ENCODE data around the gene ANKRD16.

DNA sequence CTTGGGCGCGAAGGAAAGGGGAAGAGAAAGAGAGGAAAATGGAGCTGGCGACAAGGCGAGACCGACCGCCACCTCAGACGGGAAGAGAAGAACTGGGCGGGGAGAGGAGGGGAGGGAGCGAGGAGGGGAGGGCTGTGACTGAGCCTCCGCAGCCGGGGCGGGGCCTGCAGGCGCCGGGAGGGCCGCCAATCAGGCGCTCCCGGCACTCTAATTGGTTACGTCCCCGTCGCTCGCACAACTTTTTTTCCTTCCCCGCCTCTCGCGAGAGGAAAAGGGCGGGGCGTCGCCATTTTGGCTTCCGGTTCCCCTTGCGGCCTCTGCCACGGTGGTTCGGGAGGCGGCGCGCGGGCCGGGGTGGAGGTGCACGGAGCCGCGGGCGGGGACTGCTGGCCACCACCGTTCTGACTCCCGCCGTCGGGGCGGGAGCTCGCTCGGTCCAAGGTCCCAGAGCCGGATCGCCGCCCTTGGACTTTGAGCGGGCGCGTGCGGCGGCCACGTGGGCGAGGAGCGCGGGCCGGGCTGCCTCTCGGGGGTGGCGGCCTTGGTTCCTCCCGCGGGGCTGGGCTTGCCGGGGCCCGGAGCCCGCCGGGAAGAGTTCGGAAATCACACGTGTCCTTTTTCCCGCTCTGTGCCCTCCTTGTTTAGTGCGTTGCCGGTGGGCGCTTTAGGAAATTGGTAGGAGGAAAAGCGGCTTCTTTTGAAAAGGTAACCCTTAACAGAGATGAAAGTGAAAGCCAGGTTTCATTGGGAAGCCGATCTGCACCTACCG is 76.2 kb downstream of the ANKRD16 start, which contains the start of gene GDI2:
- TF ChIP-seq NANOG (IDR thresholded peaks at IDR 0.05; ENCODE audit: insufficient read depth, low read depth, low read length, poor library complexity, severe bottlenecking) = no peak
- TF ChIP-seq POLR2AphosphoS5 (IDR thresholded peaks at IDR 0.05; ENCODE audit: low read depth, low read length) = peak; percentile 93
- TF ChIP-seq TAF1 (IDR thresholded peaks at IDR 0.05; ENCODE audit: low read depth, low read length) = peak; percentile 95
- TF ChIP-seq CTCF (IDR thresholded peaks at IDR 0.05; ENCODE audit: control extremely low read depth in 1 of 3, insufficient read depth in 1 of 3, low read depth in 1 of 3, low read length in 3 of 3) = no peak
